Neural cell (in vitro differentiated cells): Measurements from ENCODE around the gene MARF1.
"Not testable (repeated sequence)": the region's sequence is repeated elsewhere in the genome, so short reads cannot be mapped to it uniquely, and the experiment has no call there.

Experiments used
- EZH2 ChIP-seq: fragments of 200-600, 300-800 bp; shearing (Covaris generic), sonication (generic); IDR thresholded peaks from 2 replicates; pipeline ENCODE4 v1.6.1; 2014; ENCODE audit warnings: antibody characterized with exemption, low read length, borderline replicate concordance, mild to moderate bottlenecking; ENCODE audit not compliant: insufficient read depth, poor library complexity, severe bottlenecking
- POLR2AphosphoS5 ChIP-seq: IDR thresholded peaks from 2 replicates; pipeline ENCODE4 v1.6.1; 2012
- RAD21 ChIP-seq: fragments of 450-650 bp; conservative IDR thresholded peaks from 2 replicates; pipeline ENCODE4 v1.6.1; 2014; ENCODE audit warnings: antibody characterized with exemption, mild to moderate bottlenecking, moderate library complexity
- SMC3 ChIP-seq: fragments of 450-650 bp; conservative IDR thresholded peaks from 2 replicates; pipeline ENCODE4 v1.6.1; 2014; ENCODE audit warnings: antibody characterized with exemption, mild to moderate bottlenecking, moderate library complexity; ENCODE audit not compliant: poor library complexity
- TAF1 ChIP-seq: IDR thresholded peaks from 2 replicates; pipeline ENCODE4 v1.6.1; 2012; ENCODE audit warnings: low read depth
- TF ChIP-seq, protein P1 (sequence below): IDR thresholded peaks from 2 replicates; pipeline ENCODE4 v1.6.1; 2012; ENCODE audit warnings: borderline replicate concordance
- TF ChIP-seq, protein P2 (sequence below): fragments of 450-650 bp; IDR thresholded peaks from 2 replicates; pipeline ENCODE4 v1.5.1; 2014; ENCODE audit warnings: antibody characterized with exemption, mild to moderate bottlenecking, moderate library complexity; ENCODE audit not compliant: poor library complexity, severe bottlenecking

DNA sequence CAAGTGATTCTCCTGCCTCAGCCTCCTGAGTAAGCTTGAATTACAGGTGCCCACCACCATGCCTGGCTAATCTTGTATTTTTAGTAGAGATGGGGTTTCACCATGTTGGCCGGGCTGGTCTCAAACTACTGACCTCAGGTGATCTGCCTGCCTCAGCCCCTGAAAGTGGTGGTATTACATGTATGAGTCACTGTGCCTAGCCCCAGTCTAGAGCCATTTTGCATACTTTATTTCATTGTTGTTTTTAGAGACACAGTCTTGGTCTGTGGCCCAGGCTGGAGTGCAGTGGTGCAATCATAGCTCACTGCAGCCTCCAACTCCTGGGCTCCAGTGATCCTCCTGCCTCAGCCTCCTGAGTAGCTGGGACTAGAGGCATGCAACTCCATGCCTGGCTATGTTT lies 49.6 kb upstream of the MARF1 start:
- TF ChIP-seq, protein P1, sequence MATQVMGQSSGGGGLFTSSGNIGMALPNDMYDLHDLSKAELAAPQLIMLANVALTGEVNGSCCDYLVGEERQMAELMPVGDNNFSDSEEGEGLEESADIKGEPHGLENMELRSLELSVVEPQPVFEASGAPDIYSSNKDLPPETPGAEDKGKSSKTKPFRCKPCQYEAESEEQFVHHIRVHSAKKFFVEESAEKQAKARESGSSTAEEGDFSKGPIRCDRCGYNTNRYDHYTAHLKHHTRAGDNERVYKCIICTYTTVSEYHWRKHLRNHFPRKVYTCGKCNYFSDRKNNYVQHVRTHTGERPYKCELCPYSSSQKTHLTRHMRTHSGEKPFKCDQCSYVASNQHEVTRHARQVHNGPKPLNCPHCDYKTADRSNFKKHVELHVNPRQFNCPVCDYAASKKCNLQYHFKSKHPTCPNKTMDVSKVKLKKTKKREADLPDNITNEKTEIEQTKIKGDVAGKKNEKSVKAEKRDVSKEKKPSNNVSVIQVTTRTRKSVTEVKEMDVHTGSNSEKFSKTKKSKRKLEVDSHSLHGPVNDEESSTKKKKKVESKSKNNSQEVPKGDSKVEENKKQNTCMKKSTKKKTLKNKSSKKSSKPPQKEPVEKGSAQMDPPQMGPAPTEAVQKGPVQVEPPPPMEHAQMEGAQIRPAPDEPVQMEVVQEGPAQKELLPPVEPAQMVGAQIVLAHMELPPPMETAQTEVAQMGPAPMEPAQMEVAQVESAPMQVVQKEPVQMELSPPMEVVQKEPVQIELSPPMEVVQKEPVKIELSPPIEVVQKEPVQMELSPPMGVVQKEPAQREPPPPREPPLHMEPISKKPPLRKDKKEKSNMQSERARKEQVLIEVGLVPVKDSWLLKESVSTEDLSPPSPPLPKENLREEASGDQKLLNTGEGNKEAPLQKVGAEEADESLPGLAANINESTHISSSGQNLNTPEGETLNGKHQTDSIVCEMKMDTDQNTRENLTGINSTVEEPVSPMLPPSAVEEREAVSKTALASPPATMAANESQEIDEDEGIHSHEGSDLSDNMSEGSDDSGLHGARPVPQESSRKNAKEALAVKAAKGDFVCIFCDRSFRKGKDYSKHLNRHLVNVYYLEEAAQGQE, result not testable (repeated sequence)
- TF ChIP-seq, protein P2, sequence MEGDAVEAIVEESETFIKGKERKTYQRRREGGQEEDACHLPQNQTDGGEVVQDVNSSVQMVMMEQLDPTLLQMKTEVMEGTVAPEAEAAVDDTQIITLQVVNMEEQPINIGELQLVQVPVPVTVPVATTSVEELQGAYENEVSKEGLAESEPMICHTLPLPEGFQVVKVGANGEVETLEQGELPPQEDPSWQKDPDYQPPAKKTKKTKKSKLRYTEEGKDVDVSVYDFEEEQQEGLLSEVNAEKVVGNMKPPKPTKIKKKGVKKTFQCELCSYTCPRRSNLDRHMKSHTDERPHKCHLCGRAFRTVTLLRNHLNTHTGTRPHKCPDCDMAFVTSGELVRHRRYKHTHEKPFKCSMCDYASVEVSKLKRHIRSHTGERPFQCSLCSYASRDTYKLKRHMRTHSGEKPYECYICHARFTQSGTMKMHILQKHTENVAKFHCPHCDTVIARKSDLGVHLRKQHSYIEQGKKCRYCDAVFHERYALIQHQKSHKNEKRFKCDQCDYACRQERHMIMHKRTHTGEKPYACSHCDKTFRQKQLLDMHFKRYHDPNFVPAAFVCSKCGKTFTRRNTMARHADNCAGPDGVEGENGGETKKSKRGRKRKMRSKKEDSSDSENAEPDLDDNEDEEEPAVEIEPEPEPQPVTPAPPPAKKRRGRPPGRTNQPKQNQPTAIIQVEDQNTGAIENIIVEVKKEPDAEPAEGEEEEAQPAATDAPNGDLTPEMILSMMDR, result not testable (repeated sequence)
- TF ChIP-seq TAF1, SMC3, RAD21, POLR2AphosphoS5, EZH2: not testable (repeated sequence)
